Endothelial cell of umbilical vein (primary cell): ENCODE data around the gene PRAMEF18. TPM values are rescaled to one million over a fixed set of nuclear protein-coding genes. Genes with fewer than 3 reads are reported as not detected.
"Not testable (repeated sequence)": the region's sequence is repeated elsewhere in the genome, so short reads cannot be mapped to it uniquely, and the experiment has no call there.

Experiments
- BruUV-seq: library from RNA; stranded (reverse); fragments of 400-500 nt; replicated peaks from 2 replicates; lab custom pipeline; 2021; lab: Mats Ljungman, UMichigan
- CTCF ChIA-PET: fragments of 300-600, 350-600 bp; sonication (Branson Sonifier 250); formaldehyde crosslinking; loops from one replicate; lab custom pipeline; 2021; ENCODE audit warnings: antibody characterized with exemption, inconsistent platforms; lab: Charles Lee
- POLR2A ChIA-PET: fragments of 300-600, 350-600 bp; sonication (Branson Sonifier 250); formaldehyde crosslinking; loops from one replicate; lab custom pipeline; 2021; ENCODE audit warnings: antibody characterized with exemption, inconsistent platforms; lab: Charles Lee
- DNase-seq: peaks from one replicate; pipeline ENCODE4 v3.0.0-alpha.2; 2011; ENCODE audit warnings: low read depth, low spot score
- FAIRE-seq: peaks from 2 replicates; lab custom pipeline; 2011; peaks lifted over from hg19 to GRCh38; lab: Jason Lieb, UNC
- H2AFZ ChIP-seq: 2 replicates; pipeline ENCODE4 v1.6.0; 2012; ENCODE audit warnings: low read depth, low read length, control low read depth, inconsistent platforms
- H3K27ac ChIP-seq: 2 replicates; pipeline ENCODE4 v1.5.1; 2011; ENCODE audit warnings: low read depth, mild to moderate bottlenecking, control low read depth, low read length, moderate library complexity; ENCODE audit not compliant: insufficient read depth
- H3K27me3 ChIP-seq, 2 experiments: 2 replicates each; pipeline versions ENCODE4 v1.6.0 to v1.6.1; 2011; ENCODE audit warnings: low read length in 2 of 2, mixed read lengths in 1 of 2; ENCODE audit not compliant: control insufficient read depth in 2 of 2, insufficient read depth in 2 of 2
- H3K36me3 ChIP-seq, 2 experiments: 2 replicates in 1 of 2; 3 replicates in 1 of 2; pipeline ENCODE4 v1.5.1; 2011; ENCODE audit warnings: low read length in 2 of 2, mild to moderate bottlenecking in 1 of 2, moderate library complexity in 1 of 2; ENCODE audit not compliant: control insufficient read depth in 2 of 2, insufficient read depth in 2 of 2; ENCODE audit errors: extremely low read depth in 1 of 2
- H3K4me1 ChIP-seq: 3 replicates; pipeline ENCODE4 v1.5.1; 2011; ENCODE audit warnings: mild to moderate bottlenecking, low read length; ENCODE audit not compliant: control insufficient read depth, insufficient read depth; ENCODE audit errors: extremely low read depth
- H3K4me2 ChIP-seq: 2 replicates; pipeline ENCODE4 v1.6.1; 2011; ENCODE audit warnings: low read length, control low read depth, mixed read lengths; ENCODE audit not compliant: insufficient read depth
- H3K4me3 ChIP-seq, 3 experiments: fragments of 200-600 bp in 1 of 3; sonication (generic), shearing (Covaris generic) in 1 of 3; replicated peaks in 1 of 3; 2 replicates each; pipeline ENCODE4 v1.5.1; 2011 to 2016; ENCODE audit warnings: control low read depth in 3 of 3, low read length in 3 of 3, mild to moderate bottlenecking in 2 of 3, inconsistent platforms in 1 of 3, low read depth in 1 of 3, moderate library complexity in 1 of 3; ENCODE audit not compliant: insufficient read depth in 1 of 3
- H3K79me2 ChIP-seq: 2 replicates; pipeline ENCODE4 v1.6.0; 2012; ENCODE audit warnings: low read length, inconsistent platforms; ENCODE audit not compliant: control insufficient read depth, insufficient read depth
- H3K9ac ChIP-seq: replicated peaks from 2 replicates; pipeline ENCODE3; 2011; ENCODE audit warnings: low read length, control low read depth; ENCODE audit not compliant: insufficient read depth; ENCODE audit errors: extremely low read depth
- H3K9me1 ChIP-seq: replicated peaks from 3 replicates; pipeline ENCODE4 v1.6.0; 2011; ENCODE audit warnings: mild to moderate bottlenecking, low read length; ENCODE audit not compliant: control insufficient read depth, insufficient read depth; ENCODE audit errors: extremely low read depth
- H3K9me3 ChIP-seq: replicated peaks from 2 replicates; pipeline ENCODE4 v1.5.1; 2012; ENCODE audit warnings: low read length, inconsistent platforms; ENCODE audit not compliant: control insufficient read depth, insufficient read depth
- H4K20me1 ChIP-seq: replicated peaks from 2 replicates; pipeline ENCODE3; 2011; ENCODE audit warnings: mild to moderate bottlenecking, low read length; ENCODE audit not compliant: control insufficient read depth, insufficient read depth; ENCODE audit errors: extremely low read depth
- dilution Hi-C: fragments of 300-500 bp; cut with MboI; formaldehyde crosslinking; loops from one replicate; pipeline ENCODE4 v1.15.0; 2019; ENCODE audit warnings: low sequenced_read_pairs; ENCODE audit not compliant: extremely low pct_ligation_motif_present
- intact Hi-C: fragments of 100-400 bp; cut with micrococcal nuclease; formaldehyde crosslinking; loops from one replicate; pipeline ENCODE4 v1.10.0; 2022
- polyA plus RNA-seq, 4 experiments: library from polyadenylated mRNA; depleted of rRNA in 3 of 4; stranded (reverse) in 3 of 4; unstranded in 1 of 4; fragments of >200 nt; gene quantifications; 2 replicates each; pipeline versions ENCODE4 v1.2.1 to v1.2.3, GENCODE V29; 2011 to 2012; ENCODE audit warnings: missing spikeins in 1 of 4
- total RNA-seq: library from RNA; stranded (reverse); gene quantifications from 2 replicates; pipeline ENCODE4 v1.2.3, GENCODE V29; 2021

PRAMEF18 gene
- total and polyA plus RNA-seq, 2 donors (not counting 3 experiments of a cell fraction or from before 2014, with no cell fraction given) = not detected

DNA sequence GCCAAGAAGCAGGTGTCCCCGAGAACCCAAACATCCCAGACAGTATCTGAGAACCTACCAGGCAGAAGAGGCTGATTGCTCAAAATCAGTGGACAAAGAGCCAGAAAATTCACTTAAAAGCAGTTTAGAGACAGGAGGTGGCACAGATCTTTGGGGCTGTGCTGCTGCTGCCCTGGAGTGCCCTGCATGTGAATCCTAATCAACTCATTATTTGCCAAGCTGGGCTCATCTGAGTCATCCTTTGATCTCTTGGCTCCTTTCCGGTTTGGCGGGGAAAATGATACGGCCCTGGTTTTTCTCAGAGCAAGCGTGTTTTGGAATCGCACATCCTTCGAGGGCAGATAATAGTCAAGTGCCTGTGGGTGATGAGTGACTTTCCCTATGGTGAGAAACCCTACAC, 9.3 kb downstream of the PRAMEF18 start:
- DNase-seq, H3K4me1 ChIP-seq, H3K27me3 ChIP-seq, H3K4me3 ChIP-seq, FAIRE-seq, H3K36me3 ChIP-seq, H3K9me3 ChIP-seq, intact Hi-C loops, H3K9ac ChIP-seq, H3K9me1 ChIP-seq, H3K79me2 ChIP-seq, H4K20me1 ChIP-seq, dilution Hi-C loops, H2AFZ ChIP-seq, BruUV-seq, H3K4me2 ChIP-seq, CTCF ChIA-PET, H3K27ac ChIP-seq, POLR2A ChIA-PET: not testable (repeated sequence)

GRCh38 chr1:13208712-13209111, 17.2 kb downstream of the PRAMEF18 start:
- intact Hi-C loops, H3K27me3 ChIP-seq, H3K9me3 ChIP-seq, dilution Hi-C loops, H3K79me2 ChIP-seq, CTCF ChIA-PET, FAIRE-seq, BruUV-seq, H2AFZ ChIP-seq, H4K20me1 ChIP-seq, H3K4me1 ChIP-seq, DNase-seq, H3K36me3 ChIP-seq, POLR2A ChIA-PET, H3K4me2 ChIP-seq, H3K9ac ChIP-seq, H3K9me1 ChIP-seq, H3K27ac ChIP-seq, H3K4me3 ChIP-seq: not testable (repeated sequence)

- H3K4me2 ChIP-seq, BruUV-seq, H3K79me2 ChIP-seq, H3K4me1 ChIP-seq, H3K27me3 ChIP-seq, POLR2A ChIA-PET, dilution Hi-C loops, FAIRE-seq, H3K27ac ChIP-seq, H2AFZ ChIP-seq, intact Hi-C loops, H4K20me1 ChIP-seq, H3K4me3 ChIP-seq, H3K9ac ChIP-seq, H3K36me3 ChIP-seq, H3K9me3 ChIP-seq, CTCF ChIA-PET, H3K9me1 ChIP-seq, DNase-seq: not testable (repeated sequence)
Observed at GRCh38 chr1:13201309-13201708, 24.6 kb downstream of the PRAMEF18 start, which contains the start of gene PRAMEF13. Gene PRAMEF13 (minus strand): TSS chr1:13201409. CDS start chr1:13199589, 1,820 bp downstream.

Other genes starting within 250 kb of the PRAMEF18 start
- gene PRAMEF27, start 169.6 kb downstream of the PRAMEF18 start, total RNA-seq = not detected in 2 replicates
- not detected in 2 replicates for gene PRAMEF27, start 169.6 kb downstream of the PRAMEF18 start, polyA plus RNA-seq
- gene HNRNPCL3, start 165.4 kb downstream of the PRAMEF18 start, total RNA-seq = not detected in 2 replicates
- gene HNRNPCL3, start 165.4 kb downstream of the PRAMEF18 start, polyA plus RNA-seq = not detected in 2 replicates
- not detected in 2 replicates for gene PRAMEF25, start 155.4 kb downstream of the PRAMEF18 start, total RNA-seq
- gene PRAMEF25, start 155.4 kb downstream of the PRAMEF18 start, polyA plus RNA-seq = not detected in 2 replicates
- not detected in 2 replicates for gene HNRNPCL2, start 109.3 kb downstream of the PRAMEF18 start, total RNA-seq
- not detected in 2 replicates for gene HNRNPCL2, start 109.3 kb downstream of the PRAMEF18 start, polyA plus RNA-seq
- gene PRAMEF26, start 70.1 kb downstream of the PRAMEF18 start, total RNA-seq = not detected in 2 replicates
- not detected in 2 replicates for gene PRAMEF26, start 70.1 kb downstream of the PRAMEF18 start, polyA plus RNA-seq
- not detected in 2 replicates for gene HNRNPCL4, start 60.5 kb downstream of the PRAMEF18 start, total RNA-seq
- not detected in 2 replicates for gene HNRNPCL4, start 60.5 kb downstream of the PRAMEF18 start, polyA plus RNA-seq
- not detected in 2 replicates for gene PRAMEF9, start 54.3 kb downstream of the PRAMEF18 start, total RNA-seq
- not detected in 2 replicates for gene PRAMEF9, start 54.3 kb downstream of the PRAMEF18 start, polyA plus RNA-seq
- gene PRAMEF13, start 24.7 kb downstream of the PRAMEF18 start, total RNA-seq = not detected in 2 replicates
- gene PRAMEF13, start 24.7 kb downstream of the PRAMEF18 start, polyA plus RNA-seq = not detected in 2 replicates
- gene PRAMEF5, start 28.0 kb upstream of the PRAMEF18 start, total RNA-seq = not detected in 2 replicates
- gene PRAMEF5, start 28.0 kb upstream of the PRAMEF18 start, polyA plus RNA-seq = not detected in 2 replicates
- not detected in 2 replicates for gene PRAMEF8, start 59.0 kb upstream of the PRAMEF18 start, total RNA-seq
- gene PRAMEF8, start 59.0 kb upstream of the PRAMEF18 start, polyA plus RNA-seq = not detected in 2 replicates
- not detected in 2 replicates for gene PRAMEF33, start 77.4 kb upstream of the PRAMEF18 start, total RNA-seq
- gene PRAMEF33, start 77.4 kb upstream of the PRAMEF18 start, polyA plus RNA-seq = not detected in 2 replicates
- gene PRAMEF15, start 89.4 kb upstream of the PRAMEF18 start, total RNA-seq = not detected in 2 replicates
- gene PRAMEF15, start 89.4 kb upstream of the PRAMEF18 start, polyA plus RNA-seq = not detected in 2 replicates
- gene PRAMEF14, start 121.0 kb upstream of the PRAMEF18 start, total RNA-seq = not detected in 2 replicates
- not detected in 2 replicates for gene PRAMEF14, start 121.0 kb upstream of the PRAMEF18 start, polyA plus RNA-seq
- not detected in 2 replicates for gene PRAMEF19, start 145.8 kb upstream of the PRAMEF18 start, total RNA-seq
- not detected in 2 replicates for gene PRAMEF19, start 145.8 kb upstream of the PRAMEF18 start, polyA plus RNA-seq
- gene PRAMEF17, start 163.5 kb upstream of the PRAMEF18 start, total RNA-seq = not detected in 2 replicates
- not detected in 2 replicates for gene PRAMEF17, start 163.5 kb upstream of the PRAMEF18 start, polyA plus RNA-seq
- not detected in 2 replicates for gene PRAMEF20, start 184.3 kb upstream of the PRAMEF18 start, total RNA-seq
- not detected in 2 replicates for gene PRAMEF20, start 184.3 kb upstream of the PRAMEF18 start, polyA plus RNA-seq